Lower leg skin (tissue), 4 donors: ENCODE data around the gene SRP68. TPM values are rescaled to one million over a fixed set of nuclear protein-coding genes. Genes with fewer than 3 reads are reported as not detected.
"Not testable (repeated sequence)": the region's sequence is repeated elsewhere in the genome, so short reads cannot be mapped to it uniquely, and the experiment has no call there.

Source experiments
- DNase-seq, 2 donors: peaks; one replicate each; pipeline ENCODE4 v3.0.0-alpha.2; 2019; ENCODE audit warnings: low spot score in 2 of 2
- H3K4me3 ChIP-seq: fragments of 200-600 bp; sonication (generic); 2 replicates; pipeline ENCODE4 v1.5.1; 2017; ENCODE audit warnings: mild to moderate bottlenecking, low read depth; ENCODE audit not compliant: poor library complexity, severe bottlenecking
- POLR2A ChIP-seq, 2 donors: fragments of 450-650 bp; IDR thresholded peaks; one replicate each; pipeline ENCODE4 v1.6.1; 2016 to 2017; ENCODE audit warnings: antibody characterized with exemption in 2 of 2, mild to moderate bottlenecking in 1 of 2, moderate library complexity in 1 of 2
- WGBS, 2 donors: methylation state at CpG; one replicate each; pipeline ENCODE4 v1.1.5; 2018; 5-methylcytosine and 5-hydroxymethylcytosine counted together
- intact Hi-C: fragments of 100-400 bp; cut with DNase I; formaldehyde crosslinking; loops from one replicate; pipeline ENCODE4 v1.15.0; 2023; ENCODE audit warnings: low total_unique reads
- total RNA-seq, 4 donors: library from RNA; depleted of rRNA; stranded (reverse); fragments of >200 nt; gene quantifications; one replicate each; pipeline ENCODE4 v1.1.0, GENCODE V29; 2016
- TF ChIP-seq, protein P1 (sequence below), 3 donors: fragments of 450-650 bp; IDR thresholded peaks; one replicate each; pipeline ENCODE4 v1.5.1; 2016; ENCODE audit warnings: antibody characterized with exemption in 3 of 3, mild to moderate bottlenecking in 3 of 3, moderate library complexity in 2 of 3

The SRP68 gene
- total RNA-seq, 4 donors from 2014 or later = 67.2 to 76.5 (median 72.3) TPM

DNA sequence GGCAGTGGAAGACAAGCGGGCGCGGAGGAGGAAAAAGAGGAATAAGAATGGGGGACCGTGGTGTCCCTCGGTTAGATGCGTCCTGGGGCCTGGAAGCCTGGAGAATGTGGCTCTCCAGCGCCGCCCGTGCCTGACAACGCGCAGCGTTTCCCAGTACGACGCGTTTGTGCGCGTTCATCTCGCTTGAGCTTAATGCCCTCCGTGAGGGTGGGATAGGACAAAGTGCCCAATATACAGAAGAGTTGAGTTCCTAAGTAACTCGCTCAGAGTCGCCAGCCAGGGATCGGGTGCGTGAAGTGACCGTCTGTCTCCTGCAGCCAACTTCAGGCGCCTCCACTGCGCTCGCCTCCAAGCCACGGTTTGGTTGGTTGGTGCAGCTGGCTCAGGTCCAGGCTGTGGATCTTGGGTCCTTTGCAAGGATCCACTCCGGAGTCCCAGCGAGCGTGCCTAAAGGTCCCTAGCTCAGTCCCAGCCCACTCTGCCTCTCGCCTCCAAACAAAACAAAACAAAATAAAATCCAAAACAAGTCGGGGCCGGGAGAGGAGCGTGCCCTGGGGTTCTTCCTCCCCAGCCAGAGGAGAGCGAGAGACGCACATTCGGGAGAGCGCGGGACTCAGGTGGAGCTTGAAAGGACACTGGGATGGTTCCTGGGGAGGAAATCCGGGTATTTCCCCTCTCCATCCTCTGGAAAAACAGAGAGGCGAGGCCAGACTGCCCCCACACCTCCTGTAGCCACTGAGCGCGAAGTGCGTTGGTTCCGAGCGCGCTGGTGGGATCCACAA lies 3.2 kb upstream of the SRP68 start:
- intact Hi-C loops = no loop called here
- TF ChIP-seq POLR2A (IDR thresholded peaks at IDR 0.05) = no peak
- TF ChIP-seq, protein P1, sequence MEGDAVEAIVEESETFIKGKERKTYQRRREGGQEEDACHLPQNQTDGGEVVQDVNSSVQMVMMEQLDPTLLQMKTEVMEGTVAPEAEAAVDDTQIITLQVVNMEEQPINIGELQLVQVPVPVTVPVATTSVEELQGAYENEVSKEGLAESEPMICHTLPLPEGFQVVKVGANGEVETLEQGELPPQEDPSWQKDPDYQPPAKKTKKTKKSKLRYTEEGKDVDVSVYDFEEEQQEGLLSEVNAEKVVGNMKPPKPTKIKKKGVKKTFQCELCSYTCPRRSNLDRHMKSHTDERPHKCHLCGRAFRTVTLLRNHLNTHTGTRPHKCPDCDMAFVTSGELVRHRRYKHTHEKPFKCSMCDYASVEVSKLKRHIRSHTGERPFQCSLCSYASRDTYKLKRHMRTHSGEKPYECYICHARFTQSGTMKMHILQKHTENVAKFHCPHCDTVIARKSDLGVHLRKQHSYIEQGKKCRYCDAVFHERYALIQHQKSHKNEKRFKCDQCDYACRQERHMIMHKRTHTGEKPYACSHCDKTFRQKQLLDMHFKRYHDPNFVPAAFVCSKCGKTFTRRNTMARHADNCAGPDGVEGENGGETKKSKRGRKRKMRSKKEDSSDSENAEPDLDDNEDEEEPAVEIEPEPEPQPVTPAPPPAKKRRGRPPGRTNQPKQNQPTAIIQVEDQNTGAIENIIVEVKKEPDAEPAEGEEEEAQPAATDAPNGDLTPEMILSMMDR (IDR thresholded peaks at IDR 0.05) = no peak
- no peak for DNase-seq
- no peak overlapping the region for H3K4me3 ChIP-seq
- WGBS, 2 donors = 1 to 4% methylated on average over 48 of the region's 48 CpGs

DNA sequence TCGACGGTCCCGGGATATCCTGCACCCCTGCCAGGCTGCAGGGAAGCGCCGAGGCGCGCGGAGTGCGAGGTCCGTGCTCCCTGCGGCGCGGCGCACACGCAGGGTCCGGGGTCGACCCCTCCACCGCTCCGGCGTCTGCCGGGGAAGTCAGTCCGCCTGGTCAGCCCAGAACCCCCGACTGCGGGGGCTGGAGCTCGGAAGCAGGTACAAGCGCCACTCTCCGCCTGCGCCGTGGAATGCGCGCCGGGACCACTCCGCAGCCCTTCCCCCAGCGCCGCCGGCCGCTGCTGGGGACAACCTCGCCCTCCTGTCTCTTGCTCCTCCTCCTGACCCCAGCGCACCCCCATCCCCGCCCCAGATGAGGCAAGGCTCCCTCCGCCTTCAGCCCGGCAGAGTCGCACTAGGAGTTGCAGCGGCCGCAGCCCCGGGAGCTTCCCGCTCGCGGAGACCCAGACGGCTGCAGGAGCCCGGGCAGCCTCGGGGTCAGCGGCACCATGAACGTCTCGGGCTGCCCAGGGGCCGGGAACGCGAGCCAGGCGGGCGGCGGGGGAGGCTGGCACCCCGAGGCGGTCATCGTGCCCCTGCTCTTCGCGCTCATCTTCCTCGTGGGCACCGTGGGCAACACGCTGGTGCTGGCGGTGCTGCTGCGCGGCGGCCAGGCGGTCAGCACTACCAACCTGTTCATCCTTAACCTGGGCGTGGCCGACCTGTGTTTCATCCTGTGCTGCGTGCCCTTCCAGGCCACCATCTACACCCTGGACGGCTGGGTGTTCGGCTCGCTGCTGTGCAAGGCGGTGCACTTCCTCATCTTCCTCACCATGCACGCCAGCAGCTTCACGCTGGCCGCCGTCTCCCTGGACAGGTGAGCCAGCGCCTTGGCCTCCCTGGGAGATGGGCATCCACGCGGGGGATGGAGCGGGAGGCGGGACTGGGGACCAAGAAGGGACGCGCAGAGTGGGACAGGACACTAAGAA lies 2.4 kb upstream of the SRP68 start, which contains the start of gene GALR2:
TSS of gene GALR2 (plus strand) at position 392 of the 974 bp plus-strand sequence. CDS start at position 495, 103 bp downstream.
- intact Hi-C loops = no loop called here
- DNase-seq = no peak
- TF ChIP-seq, protein P1 (IDR thresholded peaks at IDR 0.05) = no peak
- no peak for TF ChIP-seq POLR2A (IDR thresholded peaks at IDR 0.05)
- 3% methylated on average over 30 to 34 of the region's 92 CpGs for WGBS, 2 donors
- no peak within 1 kb of the TSS for H3K4me3 ChIP-seq

DNA sequence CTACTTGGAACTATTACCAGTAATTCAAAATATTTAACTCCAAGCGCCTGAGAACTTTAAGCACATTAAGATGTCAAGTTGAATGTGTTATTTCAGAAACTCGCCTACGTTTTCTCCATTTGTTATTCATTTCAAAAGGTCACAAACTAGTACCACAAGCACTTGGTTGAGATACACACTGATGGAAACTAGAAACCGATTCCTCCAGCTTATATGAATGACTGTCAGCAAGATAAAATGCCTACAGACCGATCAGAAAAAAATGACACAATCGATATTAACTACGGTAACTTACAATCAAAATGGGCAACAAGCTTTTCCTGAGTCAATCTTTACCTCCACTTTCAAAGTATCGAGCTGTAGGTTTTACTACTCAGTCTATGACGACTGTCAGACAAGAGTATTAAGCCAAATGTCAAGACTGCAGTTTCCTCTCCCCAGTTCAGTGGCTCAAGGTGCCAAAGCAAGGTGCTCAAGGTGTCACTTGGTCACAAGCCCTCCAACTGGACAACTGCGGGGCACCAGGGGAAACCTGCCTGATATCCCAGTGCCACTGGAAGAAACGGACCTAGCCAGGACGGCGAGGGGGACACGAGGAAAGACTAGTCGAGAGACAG lies 678 bp downstream of the SRP68 start:
- TF ChIP-seq POLR2A (IDR thresholded peaks at IDR 0.05) = no peak
- TF ChIP-seq, protein P1 (IDR thresholded peaks at IDR 0.05) = no peak
- 5 to 6% methylated on average over 15 of the region's 15 CpGs for WGBS, 2 donors
- intact Hi-C loops = no loop called here
- DNase-seq = no peak
- peak overlapping the region; percentile 87 for H3K4me3 ChIP-seq

DNA sequence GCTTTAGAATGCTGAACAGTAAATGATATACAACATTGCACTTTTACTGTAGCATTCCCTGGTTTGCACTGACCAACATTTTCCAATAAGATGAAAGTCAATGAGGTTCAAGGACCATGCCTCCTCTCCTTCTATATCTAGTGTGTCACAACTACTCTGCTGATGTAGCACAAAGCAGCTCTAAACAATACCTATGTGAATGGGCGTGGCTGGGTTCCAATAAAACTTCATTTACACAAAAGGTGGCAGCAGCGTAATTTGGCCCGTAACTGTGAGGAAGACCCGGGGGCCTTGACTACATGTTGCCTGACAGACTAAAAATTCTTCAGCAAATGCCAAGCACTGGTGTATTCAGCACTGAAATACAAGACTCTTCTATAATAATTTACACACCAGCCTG lies 6.5 kb downstream of the SRP68 start:
- 76 to 85% methylated on average over 4 of the region's 4 CpGs for WGBS, 2 donors
- intact Hi-C loops = no loop called here
- H3K4me3 ChIP-seq = no peak overlapping the region
- TF ChIP-seq POLR2A (IDR thresholded peaks at IDR 0.05) = no peak
- TF ChIP-seq, protein P1 (IDR thresholded peaks at IDR 0.05) = no peak
- DNase-seq = no peak

DNA sequence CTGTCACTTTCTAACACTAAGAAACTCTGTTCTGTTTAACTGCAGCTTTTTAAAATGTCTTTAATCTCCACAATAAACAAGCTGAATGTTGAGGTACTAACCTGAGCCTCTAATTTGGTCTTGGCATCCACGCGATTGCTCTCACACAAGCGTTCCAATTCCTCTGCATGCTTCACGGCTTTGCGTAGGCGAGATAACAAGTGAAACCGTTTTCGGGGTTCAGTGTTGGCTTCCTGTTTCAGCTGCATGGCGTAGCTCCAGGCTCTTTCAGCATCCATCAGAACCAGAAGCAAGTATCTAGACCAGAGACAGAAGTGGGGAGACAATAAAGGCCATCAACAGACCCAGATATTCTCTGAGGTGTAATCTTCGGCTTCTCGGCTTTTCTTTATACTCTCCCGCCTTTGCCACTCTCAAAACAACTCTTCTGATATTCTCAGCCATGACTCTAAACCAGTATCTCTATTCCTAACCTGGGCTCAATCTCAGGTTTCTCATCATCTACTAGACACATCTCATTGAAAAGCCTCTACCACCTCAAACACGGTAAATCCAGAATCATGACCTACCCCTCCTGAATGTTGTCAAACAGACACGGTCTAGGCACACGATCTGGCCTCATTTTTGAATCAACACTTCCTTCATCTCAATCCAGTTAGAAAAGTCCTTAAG lies 8.3 kb downstream of the SRP68 start:
- WGBS, 2 donors = 83 to 84% methylated on average over 15 of the region's 15 CpGs

DNA sequence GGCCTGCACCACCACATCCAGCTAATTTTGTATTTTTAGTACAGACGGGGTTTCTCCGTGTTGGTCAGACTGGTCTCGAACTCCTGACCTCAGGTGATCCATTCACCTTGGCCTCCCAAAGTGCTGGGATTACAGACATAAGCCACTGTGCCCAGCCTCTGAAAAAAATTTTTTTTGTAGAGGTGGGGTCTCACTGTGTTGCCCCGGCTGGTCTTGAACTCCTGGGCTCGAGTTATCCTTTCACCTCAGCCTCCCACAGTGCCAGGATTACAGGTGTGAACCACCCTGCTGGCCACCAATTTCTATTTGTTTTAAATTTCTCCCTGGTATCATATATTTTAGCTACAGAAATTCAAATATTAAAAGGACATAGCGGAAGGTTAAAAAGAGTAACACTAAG lies 14.1 kb downstream of the SRP68 start:
- whole genome bisulfite sequencing, 2 donors = 84 to 97% methylated on average over 6 of the region's 6 CpGs
- H3K4me3 ChIP-seq, intact Hi-C loops, DNase-seq: not testable (repeated sequence)

More for the DNA sequence above, 8.3 kb downstream of the SRP68 start:
- no peak overlapping the region for H3K4me3 ChIP-seq
- TF ChIP-seq, protein P1 (IDR thresholded peaks at IDR 0.05) = no peak
- no peak for TF ChIP-seq POLR2A (IDR thresholded peaks at IDR 0.05)
- DNase-seq = no peak
- intact Hi-C loops = loop anchor here (5.0 kb wide), 1 partner anchor 52 kb away; no protein-coding TSS in a partner anchor
